ENCODE results near the gene CLEC4C. TPM values are rescaled to one million over a fixed set of nuclear protein-coding genes. Genes with fewer than 3 reads are reported as not detected.

Gene CLEC4C
- total RNA-seq, 1 experiment from 2014 or later: not detected

DNA sequence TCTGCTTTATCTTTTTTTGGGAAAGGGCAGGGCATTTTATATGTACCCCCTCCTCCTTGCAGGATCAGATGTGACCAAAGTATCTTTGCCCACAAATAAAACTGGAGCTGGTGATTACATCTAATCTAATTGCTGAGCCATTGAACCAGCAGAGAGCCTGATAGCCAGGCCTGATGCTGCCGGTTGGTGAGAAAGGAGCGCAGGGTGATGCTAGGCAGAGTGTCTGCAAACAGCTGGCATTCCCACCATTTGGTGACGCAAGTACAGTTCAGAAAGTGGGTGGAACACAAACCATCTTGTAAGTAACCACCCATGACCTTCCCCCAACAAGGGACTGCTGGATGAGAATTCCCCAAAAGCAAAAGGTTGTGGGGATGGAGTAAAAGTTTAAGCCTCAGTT, 23.2 kb downstream of the CLEC4C start:
- H3K4me1 Mint-ChIP-seq (ENCODE audit: insufficient read depth, unreplicated experiment): no peaks in the 10 kb centered on the region

DNA sequence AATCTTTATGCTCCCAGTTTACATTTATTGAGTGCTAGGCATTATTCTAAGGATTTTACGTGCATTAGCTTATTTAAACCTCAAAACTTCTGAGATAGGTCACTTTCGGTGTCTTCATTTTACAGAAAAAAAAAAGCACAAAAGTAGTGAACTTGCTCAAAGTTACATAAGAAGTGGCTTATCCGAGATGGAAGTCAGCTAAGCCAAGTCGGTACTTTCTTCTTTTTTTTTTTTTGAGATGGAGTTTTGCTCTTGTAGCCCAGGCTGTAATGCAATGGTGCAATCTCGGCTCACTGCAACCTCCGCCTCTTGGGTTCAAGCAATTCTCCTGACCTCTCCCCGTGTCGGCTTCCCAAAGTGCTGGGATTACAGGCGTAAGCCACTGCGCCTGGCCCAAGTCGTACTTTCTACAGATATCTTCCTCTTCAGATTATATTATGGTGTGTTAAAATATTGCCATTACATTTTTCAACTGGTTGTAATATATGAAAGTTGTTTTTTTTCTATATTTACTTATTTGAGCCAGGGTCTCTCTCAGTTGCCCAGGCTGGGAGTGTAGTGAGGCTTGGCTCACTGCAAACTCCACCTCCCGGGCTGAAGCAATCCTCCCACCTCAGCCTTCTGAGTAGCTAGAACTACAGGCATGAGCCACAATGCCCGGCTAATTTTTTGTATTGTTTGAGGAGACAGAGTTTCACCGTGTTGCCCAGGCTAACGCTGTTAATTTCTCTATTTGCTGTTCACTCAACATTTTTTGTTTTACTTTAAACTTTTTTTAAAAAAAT, 27.0 kb downstream of the CLEC4C start:
- Mint-ChIP-seq H3K4me1 (ENCODE audit: insufficient read depth, unreplicated experiment) (no peaks in the 10 kb centered on the region), H3K9me3 (ENCODE audit: unreplicated experiment) (no peaks in the 10 kb centered on the region)
- POLR2A ChIA-PET: no interaction called here

More for the DNA sequence above, 23.2 kb downstream of the CLEC4C start:
- ChIA-PET CTCF (interaction anchor here (0.6 kb wide), 1 partner anchor 1166 kb away, joined by 3 read pairs; no protein-coding TSS in a partner anchor), POLR2A (no interaction called here)
- no peak for DNase-seq (ENCODE audit: unreplicated experiment)
- H3K9me3 Mint-ChIP-seq (ENCODE audit: unreplicated experiment): no peaks in the 10 kb centered on the region
- no peak for TF ChIP-seq CTCF (IDR thresholded peaks at IDR 0.05; ENCODE audit: unreplicated experiment)
- H3K27me3 Mint-ChIP-seq (ENCODE audit: insufficient read depth, unreplicated experiment): no peaks in the 10 kb centered on the region
- no peak overlapping the region for H3K4me3 Mint-ChIP-seq (ENCODE audit: unreplicated experiment)
- BruUV-seq (replicated peaks): no TSS peak
- H3K27ac Mint-ChIP-seq (ENCODE audit: low read depth, unreplicated experiment): no peak overlapping the region
- intact Hi-C loops (cut with micrococcal nuclease): no loop called here
- no peaks in the 10 kb centered on the region for H3K36me3 Mint-ChIP-seq (ENCODE audit: insufficient read depth, unreplicated experiment)

DNA sequence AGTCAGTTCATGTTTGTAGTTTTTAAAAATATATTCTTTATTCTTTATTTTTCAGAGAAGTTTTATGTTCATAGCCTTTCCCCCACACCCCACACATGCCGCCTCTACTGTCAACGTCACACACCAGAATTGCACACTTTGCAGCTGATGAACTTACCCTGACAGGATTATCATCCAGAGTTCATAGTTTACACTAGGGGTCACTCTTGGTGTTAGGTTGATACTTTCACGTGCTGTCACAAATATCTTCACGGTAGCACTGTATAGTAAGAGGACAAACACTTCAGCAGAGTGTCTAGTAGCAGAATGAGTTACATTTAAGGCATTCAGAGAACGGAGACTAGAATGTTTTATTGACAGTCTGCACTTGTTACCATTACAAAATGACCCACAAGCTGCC, 30.8 kb downstream of the CLEC4C start:
- no TSS peak for BruUV-seq (replicated peaks)
- H3K4me1 Mint-ChIP-seq (ENCODE audit: insufficient read depth, unreplicated experiment): no peaks in the 10 kb centered on the region
- ChIA-PET POLR2A (interaction anchor here (0.5 kb wide), 1 partner anchor 38 kb away, joined by 4 read pairs; no protein-coding TSS in a partner anchor), CTCF (interaction anchor here (0.6 to 3.0 kb wide), 21 partner anchors 8 to 278 kb away, joined by 3 to 40 read pairs (median 4); no protein-coding TSS in a partner anchor)
- no peaks in the 10 kb centered on the region for H3K9me3 Mint-ChIP-seq (ENCODE audit: unreplicated experiment)
- H3K4me3 Mint-ChIP-seq (ENCODE audit: unreplicated experiment): no peak overlapping the region
- peak; percentile 35 for DNase-seq (ENCODE audit: unreplicated experiment)
- H3K27me3 Mint-ChIP-seq (ENCODE audit: insufficient read depth, unreplicated experiment): peaks cover 10% of the 10 kb centered on the region
- no peak for TF ChIP-seq CTCF (IDR thresholded peaks at IDR 0.05; ENCODE audit: unreplicated experiment)
- intact Hi-C loops (cut with micrococcal nuclease): loop anchor here (1.0 kb wide), 1 partner anchor 91 kb away; no protein-coding TSS in a partner anchor
- H3K36me3 Mint-ChIP-seq (ENCODE audit: insufficient read depth, unreplicated experiment): peaks cover 6% of the 10 kb centered on the region
- H3K27ac Mint-ChIP-seq (ENCODE audit: low read depth, unreplicated experiment): no peak overlapping the region

More for the DNA sequence above, 27.0 kb downstream of the CLEC4C start:
- intact Hi-C loops (cut with micrococcal nuclease): no loop called here
- Mint-ChIP-seq H3K36me3 (ENCODE audit: insufficient read depth, unreplicated experiment) (no peaks in the 10 kb centered on the region), H3K27ac (ENCODE audit: low read depth, unreplicated experiment) (no peak overlapping the region), H3K27me3 (ENCODE audit: insufficient read depth, unreplicated experiment) (peaks cover 10% of the 10 kb centered on the region), H3K4me3 (ENCODE audit: unreplicated experiment) (no peak overlapping the region)
- DNase-seq (ENCODE audit: unreplicated experiment): no peak
- no peak for TF ChIP-seq CTCF (IDR thresholded peaks at IDR 0.05; ENCODE audit: unreplicated experiment)
- CTCF ChIA-PET: interaction anchor here (0.6 to 5.3 kb wide), 5 partner anchors 12 to 113 kb away, joined by 3 to 39 read pairs (median 3); no protein-coding TSS in a partner anchor
- BruUV-seq (replicated peaks): no TSS peak

DNA sequence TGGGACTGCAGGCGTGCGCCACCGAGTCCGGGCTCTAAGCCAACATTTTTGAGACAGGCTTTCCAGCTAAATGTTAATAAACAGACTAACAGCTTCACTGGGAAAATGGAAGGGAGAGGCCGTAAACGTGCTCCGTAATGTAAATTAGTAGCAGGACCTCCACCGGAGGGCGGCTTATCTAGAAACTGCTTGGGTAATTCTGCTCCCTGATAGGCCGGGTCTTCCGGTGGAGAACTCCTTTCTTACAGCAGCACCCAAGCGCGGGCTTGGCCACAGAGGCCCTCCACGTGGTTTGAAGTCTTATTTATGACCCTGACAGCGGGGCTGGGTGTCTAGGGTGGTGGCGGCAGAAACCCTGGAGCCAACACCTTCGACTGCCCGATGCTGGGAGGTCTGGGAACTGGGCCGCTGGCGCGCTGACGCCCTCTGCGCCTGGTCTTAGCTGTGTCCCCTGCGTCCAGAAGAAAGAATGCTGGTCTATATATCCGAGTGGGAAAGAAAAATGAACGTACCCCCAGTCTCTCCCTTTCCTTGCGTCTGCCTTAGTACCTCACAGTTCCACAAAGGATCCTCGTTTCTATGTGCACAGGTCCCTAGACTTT, 34.2 kb downstream of the CLEC4C start:
- ChIA-PET POLR2A (no interaction called here), CTCF (interaction anchor here (1.0 kb wide), 1 partner anchor 92 kb away, joined by 3 read pairs; no protein-coding TSS in a partner anchor)
- no peak overlapping the region for H3K27ac Mint-ChIP-seq (ENCODE audit: low read depth, unreplicated experiment)
- no peak for TF ChIP-seq CTCF (IDR thresholded peaks at IDR 0.05; ENCODE audit: unreplicated experiment)
- H3K9me3 Mint-ChIP-seq (ENCODE audit: unreplicated experiment): no peaks in the 10 kb centered on the region
- peaks cover 6% of the 10 kb centered on the region for H3K36me3 Mint-ChIP-seq (ENCODE audit: insufficient read depth, unreplicated experiment)
- BruUV-seq (replicated peaks): no TSS peak
- H3K4me3 Mint-ChIP-seq (ENCODE audit: unreplicated experiment): no peak overlapping the region
- peaks cover 6% of the 10 kb centered on the region for H3K27me3 Mint-ChIP-seq (ENCODE audit: insufficient read depth, unreplicated experiment)
- H3K4me1 Mint-ChIP-seq (ENCODE audit: insufficient read depth, unreplicated experiment): no peaks in the 10 kb centered on the region
- DNase-seq (ENCODE audit: unreplicated experiment): no peak
- intact Hi-C loops (cut with micrococcal nuclease): no loop called here

Measured in MCF 10A (cell line).